ENCODE measurements around the gene ETV4.
"Not testable (repeated sequence)": the region's sequence is repeated elsewhere in the genome, so short reads cannot be mapped to it uniquely, and the experiment has no call there.

ETV4 gene

DNA sequence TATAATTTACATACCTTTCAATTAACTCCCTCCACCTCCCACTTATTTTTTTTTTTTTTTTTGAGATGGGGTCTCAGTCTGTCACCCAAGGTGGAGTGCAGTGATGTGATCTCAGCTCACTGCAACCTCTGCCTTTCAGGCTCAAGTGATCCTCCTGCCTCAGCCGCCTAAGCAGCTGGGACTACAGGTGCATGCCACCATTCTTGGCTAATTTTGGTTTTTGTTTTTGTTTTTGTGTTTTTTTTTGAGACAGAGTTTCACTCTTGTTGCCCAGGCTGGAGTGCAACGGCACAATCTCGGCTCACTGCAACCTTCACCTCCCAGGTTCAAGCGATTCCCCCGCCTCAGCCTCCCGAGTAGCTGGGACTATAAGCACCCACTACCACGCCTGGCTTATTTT lies 36.7 kb downstream of the ETV4 start:
- not testable (repeated sequence) for DNase-seq

DNA sequence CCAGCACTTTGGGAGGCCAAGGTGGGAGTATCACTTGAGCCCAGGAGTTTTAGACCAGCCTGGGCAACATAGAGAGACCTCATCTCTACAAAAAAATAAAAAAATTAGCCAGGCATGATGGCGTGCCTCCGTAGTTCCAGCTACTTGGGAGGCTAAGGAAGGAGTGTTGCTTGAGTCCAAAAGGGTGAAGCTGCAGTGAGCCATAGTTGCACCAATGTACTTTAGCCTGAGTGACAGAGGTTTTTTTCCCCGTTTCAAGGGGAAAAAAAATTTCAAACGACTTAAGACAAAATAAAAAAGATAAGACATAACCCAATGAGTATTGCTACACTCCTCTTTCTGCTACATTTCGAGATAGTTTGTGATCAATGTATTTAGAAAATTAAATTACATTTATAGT lies 55.5 kb downstream of the ETV4 start:
- DNase-seq: no peak

DNA sequence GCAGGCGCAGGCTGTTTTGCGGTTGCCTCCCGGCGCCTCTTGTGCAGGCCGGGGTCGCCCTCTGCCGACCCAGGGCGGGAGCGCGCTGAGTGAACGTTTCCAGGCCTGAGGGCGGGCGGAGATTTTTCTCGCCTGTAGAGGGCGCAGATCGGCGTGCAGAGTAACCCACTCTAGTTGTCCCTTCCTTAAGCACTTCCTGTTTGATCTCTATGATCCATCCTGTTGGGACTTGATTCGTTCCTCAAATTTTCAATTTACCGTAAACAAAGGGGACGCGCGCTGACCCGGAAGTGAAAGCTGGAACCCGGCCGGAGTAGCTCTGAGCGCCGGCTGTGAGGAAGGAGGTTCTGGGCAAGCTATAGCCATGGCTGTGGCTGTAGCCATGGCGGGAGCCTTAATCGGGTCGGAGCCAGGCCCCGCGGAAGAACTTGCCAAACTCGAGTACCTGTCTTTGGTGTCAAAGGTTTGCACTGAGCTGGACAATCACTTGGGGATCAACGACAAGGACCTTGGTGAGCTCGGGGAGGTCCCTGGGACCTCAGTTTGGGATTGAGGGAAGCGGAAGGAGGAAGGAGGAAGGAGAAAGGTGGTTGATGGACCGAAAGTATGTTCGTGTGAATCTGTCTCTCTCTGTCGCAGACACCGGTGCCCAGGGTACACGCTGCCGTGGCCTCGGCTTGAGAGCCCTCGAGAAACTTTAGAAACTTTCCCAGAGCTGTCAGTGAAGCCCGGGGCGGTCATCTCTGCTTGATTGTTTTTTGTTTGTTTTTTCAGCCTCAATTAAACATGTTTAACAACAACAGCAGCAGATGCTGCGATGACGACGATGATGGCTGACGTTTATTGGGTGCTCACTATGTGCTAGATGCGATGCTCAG lies 62.2 kb downstream of the ETV4 start, which contains the start of gene DHX8:
DHX8 (plus strand) TSS at position 302 of the 878 bp plus-strand sequence; CDS start at position 365, 63 bp downstream.
- peak; percentile 99 for DNase-seq

DNA sequence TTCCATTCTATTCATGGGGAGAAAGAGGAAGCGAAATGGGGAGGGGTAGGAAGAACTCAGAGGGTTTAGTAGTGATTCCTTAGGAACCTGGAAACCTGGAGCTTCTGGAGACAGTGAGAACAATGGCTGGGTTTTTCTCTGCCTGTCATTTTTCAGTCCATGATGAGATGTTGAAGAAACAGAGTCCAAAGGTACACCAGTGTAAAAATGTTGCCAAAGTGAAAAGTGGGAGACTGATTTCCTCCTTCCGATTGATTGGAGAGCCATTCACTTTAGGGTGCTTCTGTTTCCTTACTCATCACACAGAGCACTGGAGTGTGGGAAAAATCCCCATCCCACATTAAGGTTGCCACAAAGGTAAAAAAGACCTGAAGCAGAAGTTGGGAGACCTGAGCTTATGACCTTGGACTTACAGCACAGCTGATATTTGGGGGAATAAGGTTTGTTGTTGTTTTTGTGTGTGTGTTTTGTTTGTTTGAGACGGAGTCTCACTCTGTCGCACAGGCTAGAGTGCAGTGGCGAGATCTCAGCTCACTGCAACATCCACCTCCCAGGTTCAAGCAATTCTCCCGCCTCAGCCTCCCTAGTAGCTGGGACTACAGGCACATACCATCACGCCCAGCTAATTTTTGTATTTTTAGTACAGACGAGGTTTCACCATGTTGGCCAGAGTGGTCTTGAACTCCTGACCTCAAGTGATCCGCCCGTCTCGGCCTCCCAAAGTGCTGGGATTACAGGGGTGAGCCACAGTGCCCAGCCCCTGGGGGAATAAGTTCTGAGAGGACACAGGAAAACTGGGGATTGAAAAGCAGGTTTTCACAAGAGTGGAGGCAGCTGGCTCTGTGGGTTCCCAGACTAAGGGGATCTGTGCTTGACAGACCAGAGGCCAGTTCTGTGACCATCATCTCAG lies 63.8 kb downstream of the ETV4 start:
- DNase-seq: no peak

DNA sequence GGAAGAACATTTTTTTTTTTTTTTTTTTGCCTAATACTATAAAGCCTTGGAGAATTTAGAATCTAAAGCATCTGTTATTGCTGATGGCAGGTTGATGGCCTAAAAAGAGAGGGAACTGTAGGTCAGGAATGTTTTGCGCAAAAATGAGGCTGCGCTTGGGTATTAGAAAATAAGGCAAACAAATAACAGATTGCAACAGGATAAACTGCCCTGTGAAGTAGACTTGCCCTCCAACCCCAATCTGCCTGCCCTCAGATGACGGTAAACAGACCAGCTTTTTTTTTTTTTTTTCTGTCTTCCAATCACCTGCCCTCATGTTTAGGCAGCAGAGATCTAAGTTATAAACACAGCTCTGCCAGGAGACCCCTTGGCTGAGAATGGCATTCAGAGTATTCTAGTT lies 66.2 kb downstream of the ETV4 start:
- no peak for DNase-seq

All from MV-4-11 (cell line).